SK-N-SH treated with all-trans-retinoic acid at 6 μM for 48 hours (cell line): Measurements from ENCODE around the gene MR1.

Experiments
- ATAC-seq: fragments of 200-7000 bp; cut with Tn5 transposase; 3 replicates; pipeline ENCODE4 v1.9.1; 2020; ENCODE audit warnings: mild to moderate bottlenecking, moderate library complexity
- ARNTL ChIP-seq: fragments of 450-650 bp; formaldehyde crosslinking; IDR thresholded peaks from 2 replicates; pipeline ENCODE4 v1.5.0; 2020; ENCODE audit warnings: low read depth, mild to moderate bottlenecking, moderate library complexity, borderline replicate concordance
- BACH2 ChIP-seq: fragments of 250-450 bp; sonication (Bioruptor Pico); IDR thresholded peaks from 2 replicates; pipeline ENCODE4 v1.9.0; 2021; ENCODE audit warnings: mild to moderate bottlenecking, borderline replicate concordance
- CSRNP3 ChIP-seq: fragments of 250-450 bp; sonication (Bioruptor Pico); IDR thresholded peaks from 2 replicates; pipeline ENCODE4 v1.5.1; 2021; ENCODE audit warnings: mild to moderate bottlenecking, moderate library complexity
- ESRRG ChIP-seq: fragments of 250-450 bp; sonication (Bioruptor Pico); IDR thresholded peaks from 2 replicates; pipeline ENCODE4 v1.6.1; 2021; ENCODE audit warnings: mild to moderate bottlenecking
- GLIS3 ChIP-seq: fragments of 250-450 bp; sonication (Bioruptor Pico); IDR thresholded peaks from 2 replicates; pipeline ENCODE4 v1.5.0; 2020; ENCODE audit warnings: mild to moderate bottlenecking, moderate library complexity
- ISL1 ChIP-seq: fragments of 250-450 bp; sonication (Bioruptor Pico); IDR thresholded peaks from 2 replicates; pipeline ENCODE4 v2.1.2; 2022; ENCODE audit warnings: mild to moderate bottlenecking, moderate library complexity
- OSR1 ChIP-seq: fragments of 250-450 bp; sonication (Bioruptor Pico); IDR thresholded peaks from 2 replicates; pipeline ENCODE4 v1.8.0; 2022; ENCODE audit warnings: moderate library complexity, mild to moderate bottlenecking, inconsistent platforms
- RARB ChIP-seq: fragments of 250-450 bp; sonication (Bioruptor Pico); IDR thresholded peaks from 2 replicates; pipeline ENCODE4 v1.8.0; 2021; ENCODE audit warnings: mild to moderate bottlenecking, moderate library complexity
- SNAI2 ChIP-seq: fragments of 250-450 bp; sonication (Bioruptor Pico); IDR thresholded peaks from 2 replicates; pipeline ENCODE4 v1.5.0; 2020; ENCODE audit warnings: mild to moderate bottlenecking, moderate library complexity
- TCF4 ChIP-seq: fragments of 250-450 bp; sonication (Bioruptor Pico); IDR thresholded peaks from 2 replicates; pipeline ENCODE4 v1.8.0; 2021; ENCODE audit warnings: mild to moderate bottlenecking, moderate library complexity, borderline replicate concordance
- TOX ChIP-seq: fragments of 250-450 bp; sonication (Bioruptor Pico); IDR thresholded peaks from 2 replicates; pipeline ENCODE4 v1.8.0; 2021; ENCODE audit warnings: mild to moderate bottlenecking, moderate library complexity, borderline replicate concordance
- TSHZ2 ChIP-seq: fragments of 250-450 bp; sonication (Bioruptor Pico); IDR thresholded peaks from 2 replicates; pipeline ENCODE4 v1.5.0; 2020; ENCODE audit warnings: mild to moderate bottlenecking, moderate library complexity
- ZC3H10 ChIP-seq: fragments of 250-450 bp; sonication (Bioruptor Pico); IDR thresholded peaks from 2 replicates; pipeline ENCODE4 v1.5.1; 2021; ENCODE audit warnings: mild to moderate bottlenecking, moderate library complexity
- ZFP3 ChIP-seq: fragments of 250-450 bp; sonication (Bioruptor Pico); IDR thresholded peaks from 2 replicates; pipeline ENCODE4 v1.5.0; 2020; ENCODE audit warnings: mild to moderate bottlenecking, moderate library complexity
- ZFP30 ChIP-seq: fragments of 450-650 bp; formaldehyde crosslinking; IDR thresholded peaks from 2 replicates; pipeline ENCODE4 v1.5.0; 2022; ENCODE audit warnings: mild to moderate bottlenecking, moderate library complexity
- ZNF565 ChIP-seq: fragments of 450-650 bp; formaldehyde crosslinking; conservative IDR thresholded peaks from 2 replicates; pipeline ENCODE4 v1.5.0; 2020; ENCODE audit warnings: low read depth, mild to moderate bottlenecking, moderate library complexity
- ZNF70 ChIP-seq: fragments of 450-650 bp; formaldehyde crosslinking; IDR thresholded peaks from 2 replicates; pipeline ENCODE4 v1.5.0; 2020; ENCODE audit warnings: mild to moderate bottlenecking, moderate library complexity
- TF ChIP-seq, protein P1 (sequence below): fragments of 250-450 bp; sonication (Bioruptor Pico); IDR thresholded peaks from 2 replicates; pipeline ENCODE4 v1.8.0; 2021; ENCODE audit warnings: low read depth, mild to moderate bottlenecking, moderate library complexity, borderline replicate concordance
- TF ChIP-seq, protein P2 (sequence below): fragments of 250-450 bp; sonication (Bioruptor Pico); IDR thresholded peaks from 2 replicates; pipeline ENCODE4 v1.8.0; 2020; ENCODE audit warnings: mild to moderate bottlenecking, moderate library complexity, borderline replicate concordance

Gene MR1

DNA sequence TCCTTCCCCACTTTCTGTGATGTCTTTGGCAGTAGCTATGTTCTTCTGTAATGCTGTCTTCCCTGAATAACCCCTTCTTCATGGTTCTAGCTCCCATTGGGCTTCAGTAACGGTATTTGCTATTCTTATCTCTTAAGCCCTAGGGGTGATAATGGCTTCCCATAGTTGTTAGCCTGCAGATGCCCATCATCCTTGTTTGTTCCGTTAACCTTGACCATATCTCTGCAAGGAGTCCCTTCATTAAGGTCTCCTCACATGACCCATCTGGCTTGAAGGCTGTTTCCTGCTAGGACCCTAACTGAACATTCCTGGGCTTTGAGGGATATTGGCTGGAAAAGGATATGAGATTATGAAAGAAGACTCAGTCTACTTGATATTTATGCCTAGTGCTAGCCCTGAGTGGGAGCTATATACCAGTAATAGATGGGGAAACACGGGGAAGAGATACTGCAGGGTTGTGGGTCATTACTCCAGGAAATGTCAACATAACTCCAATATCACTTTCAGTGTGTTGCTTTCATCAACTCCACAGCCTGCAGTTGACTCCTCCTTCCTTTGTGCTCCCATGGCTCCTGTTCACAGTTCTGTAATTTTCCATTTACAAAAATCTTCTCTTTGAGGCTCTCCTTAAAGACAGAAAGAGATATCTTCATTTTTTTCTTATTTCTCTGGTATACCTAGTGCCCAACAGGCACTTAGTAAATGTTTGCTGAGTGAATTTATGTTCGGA is 2.5 kb downstream of the MR1 start (continued):
- TF ChIP-seq, protein P1, sequence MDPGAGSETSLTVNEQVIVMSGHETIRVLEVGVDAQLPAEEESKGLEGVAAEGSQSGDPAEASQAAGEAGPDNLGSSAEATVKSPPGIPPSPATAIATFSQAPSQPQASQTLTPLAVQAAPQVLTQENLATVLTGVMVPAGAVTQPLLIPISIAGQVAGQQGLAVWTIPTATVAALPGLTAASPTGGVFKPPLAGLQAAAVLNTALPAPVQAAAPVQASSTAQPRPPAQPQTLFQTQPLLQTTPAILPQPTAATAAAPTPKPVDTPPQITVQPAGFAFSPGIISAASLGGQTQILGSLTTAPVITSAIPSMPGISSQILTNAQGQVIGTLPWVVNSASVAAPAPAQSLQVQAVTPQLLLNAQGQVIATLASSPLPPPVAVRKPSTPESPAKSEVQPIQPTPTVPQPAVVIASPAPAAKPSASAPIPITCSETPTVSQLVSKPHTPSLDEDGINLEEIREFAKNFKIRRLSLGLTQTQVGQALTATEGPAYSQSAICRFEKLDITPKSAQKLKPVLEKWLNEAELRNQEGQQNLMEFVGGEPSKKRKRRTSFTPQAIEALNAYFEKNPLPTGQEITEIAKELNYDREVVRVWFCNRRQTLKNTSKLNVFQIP (CRISPR knock-in tag) = no peak
- TF ChIP-seq TOX (CRISPR knock-in tag) (no peak), CSRNP3 (CRISPR knock-in tag) (no peak)

- no peak for ATAC-seq
- TF ChIP-seq OSR1 (CRISPR knock-in tag) = no peak
- TF ChIP-seq ZNF565 (CRISPR knock-in tag) = no peak
- TF ChIP-seq GLIS3 = no peak
- no peak for TF ChIP-seq ZNF70 (CRISPR knock-in tag)
- no peak for TF ChIP-seq BACH2 (CRISPR knock-in tag)
- no peak for TF ChIP-seq TOX (CRISPR knock-in tag)
- no peak for TF ChIP-seq TCF4 (CRISPR knock-in tag)
- no peak for TF ChIP-seq ZFP30 (CRISPR knock-in tag)
- TF ChIP-seq CSRNP3 (CRISPR knock-in tag) = no peak
- no peak for TF ChIP-seq ARNTL (CRISPR knock-in tag)
- no peak for TF ChIP-seq ZC3H10 (CRISPR knock-in tag)
- no peak for TF ChIP-seq SNAI2 (CRISPR knock-in tag)
- TF ChIP-seq RARB (CRISPR knock-in tag) = no peak
- TF ChIP-seq ESRRG = no peak
- TF ChIP-seq, protein P1 (CRISPR knock-in tag) = no peak
- TF ChIP-seq, protein P2, sequence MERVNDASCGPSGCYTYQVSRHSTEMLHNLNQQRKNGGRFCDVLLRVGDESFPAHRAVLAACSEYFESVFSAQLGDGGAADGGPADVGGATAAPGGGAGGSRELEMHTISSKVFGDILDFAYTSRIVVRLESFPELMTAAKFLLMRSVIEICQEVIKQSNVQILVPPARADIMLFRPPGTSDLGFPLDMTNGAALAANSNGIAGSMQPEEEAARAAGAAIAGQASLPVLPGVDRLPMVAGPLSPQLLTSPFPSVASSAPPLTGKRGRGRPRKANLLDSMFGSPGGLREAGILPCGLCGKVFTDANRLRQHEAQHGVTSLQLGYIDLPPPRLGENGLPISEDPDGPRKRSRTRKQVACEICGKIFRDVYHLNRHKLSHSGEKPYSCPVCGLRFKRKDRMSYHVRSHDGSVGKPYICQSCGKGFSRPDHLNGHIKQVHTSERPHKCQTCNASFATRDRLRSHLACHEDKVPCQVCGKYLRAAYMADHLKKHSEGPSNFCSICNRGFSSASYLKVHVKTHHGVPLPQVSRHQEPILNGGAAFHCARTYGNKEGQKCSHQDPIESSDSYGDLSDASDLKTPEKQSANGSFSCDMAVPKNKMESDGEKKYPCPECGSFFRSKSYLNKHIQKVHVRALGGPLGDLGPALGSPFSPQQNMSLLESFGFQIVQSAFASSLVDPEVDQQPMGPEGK (CRISPR knock-in tag) = no peak
- no peak for TF ChIP-seq ISL1
- TF ChIP-seq ZFP3 (CRISPR knock-in tag) = no peak
These were observed 3.6 kb downstream of the MR1 start for GRCh38 chr1:181037386-181037785.

GRCh38 chr1:181038399-181038873 is 4.7 kb downstream of the MR1 start:
- ATAC-seq = peak; percentile 86
- TF ChIP-seq BACH2 (CRISPR knock-in tag) = no peak
- TF ChIP-seq TOX (CRISPR knock-in tag) = no peak
- TF ChIP-seq TCF4 (CRISPR knock-in tag) = no peak
- no peak for TF ChIP-seq OSR1 (CRISPR knock-in tag)
- no peak for TF ChIP-seq TSHZ2 (CRISPR knock-in tag)
- no peak for TF ChIP-seq ESRRG
- no peak for TF ChIP-seq RARB (CRISPR knock-in tag)
- TF ChIP-seq, protein P2 (CRISPR knock-in tag) = no peak
- no peak for TF ChIP-seq ZNF70 (CRISPR knock-in tag)
- TF ChIP-seq, protein P1 (CRISPR knock-in tag) = no peak
